K562 (cell line): ENCODE data around the gene CDK11A. TPM values are rescaled to one million over a fixed set of nuclear protein-coding genes. Genes with fewer than 3 reads are reported as not detected.

ENCODE experiments used
- ARID3A ChIP-seq: IDR thresholded peaks from 2 replicates; pipeline ENCODE4 v1.6.1; 2012; ENCODE audit warnings: low read depth, low read length, improper control_type of control experiment, borderline replicate concordance
- ATF7 ChIP-seq: fragments of 450-650 bp; IDR thresholded peaks from 2 replicates; pipeline ENCODE4 v1.7.1; 2014; ENCODE audit warnings: mild to moderate bottlenecking, moderate library complexity
- BCLAF1 ChIP-seq, 2 experiments: fragments of 450-650 bp in 1 of 2; IDR thresholded peaks; 2 replicates each; pipeline ENCODE4 v1.6.1; 2011 to 2017; ENCODE audit warnings: low read depth in 2 of 2, antibody characterized with exemption in 1 of 2, borderline replicate concordance in 1 of 2, low read length in 1 of 2, mild to moderate bottlenecking in 1 of 2, mixed read lengths in 1 of 2; ENCODE audit not compliant: control insufficient read depth in 1 of 2
- FIP1L1 ChIP-seq: fragments of 200-400 bp; formaldehyde crosslinking; IDR thresholded peaks from 2 replicates; pipeline ENCODE4 v1.6.1; 2018; ENCODE audit warnings: mild to moderate bottlenecking, low read depth, low read length; ENCODE audit not compliant: poor library complexity, severe bottlenecking
- FOXJ2 ChIP-seq: fragments of 200-800 bp; sonication (Bioruptor generic); IDR thresholded peaks from 2 replicates; pipeline ENCODE4 v1.6.1; 2016; ENCODE audit warnings: missing genetic modification characterization, missing compliant biosample characterization
- MNT ChIP-seq, 2 experiments: fragments of 450-650 bp; conservative IDR thresholded peaks; 2 replicates each; pipeline ENCODE4 v1.6.1; 2017; ENCODE audit warnings: mild to moderate bottlenecking in 2 of 2, moderate library complexity in 2 of 2
- MXI1 ChIP-seq: IDR thresholded peaks from 2 replicates; pipeline ENCODE4 v1.6.1; 2011; ENCODE audit warnings: low read depth, mild to moderate bottlenecking, improper control_type of control experiment, low read length
- SIN3B ChIP-seq: fragments of 450-650 bp; IDR thresholded peaks from 2 replicates; pipeline ENCODE4 v1.6.1; 2017; ENCODE audit warnings: low read depth, mild to moderate bottlenecking, moderate library complexity
- SMAD4 ChIP-seq: fragments of 250-450 bp; sonication (Bioruptor Pico); conservative IDR thresholded peaks from 2 replicates; pipeline ENCODE4 v1.8.0; 2021; ENCODE audit warnings: inconsistent platforms, mild to moderate bottlenecking, moderate library complexity
- SREBF1 ChIP-seq: fragments of 150-350 bp; IDR thresholded peaks from 2 replicates; pipeline ENCODE4 v1.6.1; 2014; ENCODE audit warnings: antibody characterized with exemption, low read depth, low read length, borderline replicate concordance
- ZBTB11 ChIP-seq, 3 experiments: fragments of 200-800 bp in 1 of 3; fragments of 250-450 bp in 1 of 3; fragments of 450-650 bp in 1 of 3; sonication (Bioruptor Pico) in 1 of 3; sonication (Bioruptor generic) in 1 of 3; formaldehyde crosslinking in 1 of 3; IDR thresholded peaks; 2 replicates each; pipeline versions ENCODE4 v1.6.1 to v1.8.0; 2016 to 2022; ENCODE audit warnings: mild to moderate bottlenecking in 2 of 3, missing genetic modification characterization in 2 of 3, missing compliant biosample characterization in 1 of 3, moderate library complexity in 1 of 3
- ZFX ChIP-seq: sonication (generic); formaldehyde crosslinking; IDR thresholded peaks from 2 replicates; pipeline ENCODE4 v1.8.0; 2022; ENCODE audit warnings: mild to moderate bottlenecking, missing genetic modification reagents, moderate library complexity
- polyA plus RNA-seq, 8 experiments: library from polyadenylated mRNA; depleted of rRNA in 4 of 8; stranded (reverse) in 5 of 8; unstranded in 3 of 8; fragments of >200 nt; fragmentation: Nextera tagmentation in 2 of 8; fragmentation: Illumina TruSeq in 1 of 8; extraction: Ambion mirVana in 2 of 8; extraction: Trizol in 1 of 8; gene quantifications; 2 replicates each; pipeline versions ENCODE4 v1.2.1 to v1.2.3, GENCODE V29; 2011 to 2014; ENCODE audit warnings: inconsistent platforms in 1 of 8, missing spikeins in 1 of 8
- total RNA-seq, 7 experiments: library from RNA; depleted of rRNA in 6 of 7; stranded (reverse); fragments of >200 nt in 6 of 7; fragmentation: Illumina TruSeq in 2 of 7; extraction: Trizol in 2 of 7; gene quantifications; 2 replicates each; pipeline versions ENCODE4 v1.2.1 to v1.2.3, GENCODE V29; 2011 to 2021; ENCODE audit warnings: low replicate concordance in 1 of 7

CDK11A gene
- total and polyA plus RNA-seq, 9 of the 15 experiments (the other 6 are each of a cell fraction or from before 2014, with no cell fraction given), result 4.5 to 71.0 (median 43.9) TPM

DNA sequence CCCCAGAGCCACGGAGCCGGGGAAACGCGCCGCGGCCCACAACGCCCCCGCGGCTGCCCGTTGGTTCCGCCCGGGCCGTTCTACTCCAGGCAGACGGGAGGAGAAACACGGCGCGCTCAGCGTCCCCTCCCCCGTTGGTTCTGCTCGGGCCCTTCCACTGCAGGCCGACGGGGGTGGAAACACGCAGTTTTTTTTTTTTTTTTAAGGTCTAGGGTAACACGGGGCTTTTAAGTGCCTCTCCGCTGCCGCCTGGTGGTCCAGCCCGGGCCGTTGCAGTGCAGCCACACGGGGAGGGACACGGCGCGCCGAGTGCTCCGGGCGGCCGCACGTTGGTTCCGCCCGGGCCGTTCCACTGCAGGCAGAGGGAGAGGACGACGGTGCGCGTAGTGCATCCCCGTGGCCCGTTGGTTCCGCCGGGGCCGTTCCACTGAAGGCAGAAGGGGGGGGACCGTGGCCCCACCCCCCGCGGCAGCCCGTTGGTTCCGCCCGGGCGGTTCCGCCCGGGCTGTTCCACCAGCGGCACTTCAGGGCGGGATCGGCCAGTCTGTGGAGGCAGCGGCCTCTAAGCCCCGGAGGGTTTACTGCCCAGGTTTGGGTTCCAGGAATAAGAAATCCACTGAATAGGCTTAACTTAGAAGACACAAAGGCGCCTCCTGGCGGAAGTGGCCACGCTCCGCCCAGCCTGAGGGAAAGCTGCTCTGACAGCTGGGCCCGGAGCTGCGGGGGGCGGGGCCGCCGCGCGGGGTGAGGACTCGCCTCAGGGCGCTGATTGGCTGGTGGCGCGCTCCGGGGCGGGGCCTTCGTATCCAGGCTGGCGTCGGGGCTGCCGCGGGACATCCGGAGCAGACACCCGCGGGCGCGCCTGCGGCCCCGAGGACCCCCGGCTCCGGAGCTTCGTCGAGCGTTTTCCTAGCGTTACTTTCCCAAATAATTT lies 31.2 kb downstream of the CDK11A start, which contains the start of gene SLC35E2B (continued):
- TF ChIP-seq SIN3B, result 0 out of 2 replicates have a peak, but pooled peaks have one; percentile 19
- 0 out of 2 replicates have a peak, but pooled peaks have one; percentile 15 for TF ChIP-seq MXI1
- peak; percentile 98 for TF ChIP-seq SREBF1
- 0 out of 2 replicates have a peak, but pooled peaks have one; percentile 39 for TF ChIP-seq FOXJ2 (tag)
- peak in 1 of 3 experiments; percentile 67; a peak in 2 of 6 replicates for TF ChIP-seq ZBTB11 (CRISPR knock-in tag; IDR thresholded peaks at IDR 0.05)
- TF ChIP-seq SMAD4 (CRISPR knock-in tag), result peak; percentile 74
- TF ChIP-seq ZFX, result peak; percentile 26; the same call in 1 of the 2 replicates
- peak in 1 of 2 experiments; percentile 88; a peak in 2 of 4 replicates for TF ChIP-seq BCLAF1 (IDR thresholded peaks at IDR 0.05; ENCODE audit: borderline replicate concordance in 1 of 2, control insufficient read depth in 1 of 2, low read depth in 2 of 2, low read length in 1 of 2)
- peak; percentile 26 for TF ChIP-seq FIP1L1
- peak in 1 of 2 experiments; percentile 15; a peak in 1 of 4 replicates for TF ChIP-seq MNT (conservative IDR thresholded peaks at IDR 0.05)
- TF ChIP-seq ATF7, result peak; percentile 99
- TF ChIP-seq ARID3A, result peak; percentile 13; the same call in 1 of the 2 replicates
